ENCODE results near the gene GPS1. TPM values are rescaled to one million over a fixed set of nuclear protein-coding genes. Genes with fewer than 3 reads are reported as not detected.

The GPS1 gene
- total and polyA plus RNA-seq, 2 donors from 2014 or later = 99.3 to 149 TPM

- no peak for TF ChIP-seq CTCF (IDR thresholded peaks at IDR 0.05; ENCODE audit: borderline replicate concordance, extremely low read depth, insufficient read depth)
- FAIRE-seq (no peak), DNase-seq (peak in 1 of 5 donors; percentile 72)
- no peak overlapping the region for H3K27ac ChIP-seq (ENCODE audit: low read depth in 2 of 2, low read length in 2 of 2)
- no peak overlapping the region for H3K4me3 ChIP-seq (ENCODE audit: low read length in 3 of 3)
- peaks cover 0 to 3% (median 1%) of the 10 kb centered on the region in 3 donors for H3K4me1 ChIP-seq (ENCODE audit: control insufficient read depth in 2 of 3, insufficient read depth in 2 of 3, low read depth in 1 of 3, low read length in 3 of 3)
- no peaks in the 10 kb centered on the region for H3K27me3 ChIP-seq (ENCODE audit: control insufficient read depth, insufficient read depth, low read length)
- no peak overlapping the region for H3K9ac ChIP-seq (ENCODE audit: low read length in 3 of 3)
- no peaks in the 10 kb centered on the region for H3K9me3 ChIP-seq (ENCODE audit: control insufficient read depth in 2 of 3, insufficient read depth in 1 of 3, low read length in 3 of 3)
- peaks cover 0 to 14% (median 4%) of the 10 kb centered on the region in 3 donors for H3K36me3 ChIP-seq (ENCODE audit: control insufficient read depth in 2 of 3, insufficient read depth in 3 of 3, low read length in 3 of 3)
- intact Hi-C loops (cut with DNase I) = no loop called here
These were observed 39.8 kb downstream of the GPS1 start for GRCh38 chr17:82091264-82092066.

- H3K27me3 ChIP-seq (ENCODE audit: control insufficient read depth, insufficient read depth, low read length) = no peaks in the 10 kb centered on the region
- no peak overlapping the region for H3K4me3 ChIP-seq (ENCODE audit: low read length in 3 of 3)
- TF ChIP-seq CTCF (IDR thresholded peaks at IDR 0.05; ENCODE audit: borderline replicate concordance, extremely low read depth, insufficient read depth) = no peak
- intact Hi-C loops (cut with DNase I) = no loop called here
- no peaks in the 10 kb centered on the region for H3K9me3 ChIP-seq (ENCODE audit: control insufficient read depth in 2 of 3, insufficient read depth in 1 of 3, low read length in 3 of 3)
- FAIRE-seq = no peak
- H3K27ac ChIP-seq (ENCODE audit: low read depth in 2 of 2, low read length in 2 of 2) = no peak overlapping the region
- H3K36me3 ChIP-seq (ENCODE audit: control insufficient read depth in 2 of 3, insufficient read depth in 3 of 3, low read length in 3 of 3) = peaks cover 0 to 14% (median 4%) of the 10 kb centered on the region in 3 donors
- H3K9ac ChIP-seq (ENCODE audit: low read length in 3 of 3) = no peak overlapping the region
- H3K4me1 ChIP-seq (ENCODE audit: control insufficient read depth in 2 of 3, insufficient read depth in 2 of 3, low read depth in 1 of 3, low read length in 3 of 3) = peaks cover 0 to 8% (median 5%) of the 10 kb centered on the region in 3 donors
- peak in 1 of 5 donors; percentile 71 for DNase-seq
These were observed 40.4 kb downstream of the GPS1 start for GRCh38 chr17:82092094-82092586.

- no peak for FAIRE-seq
These were observed 40.9 kb downstream of the GPS1 start for GRCh38 chr17:82092628-82092994.

More at GRCh38 chr17:82092628-82092994, 40.9 kb downstream of the GPS1 start:
- Histone ChIP-seq H3K27ac (ENCODE audit: low read depth in 2 of 2, low read length in 2 of 2) (no peak overlapping the region), H3K36me3 (ENCODE audit: control insufficient read depth in 2 of 3, insufficient read depth in 3 of 3, low read length in 3 of 3) (peaks cover 0 to 14% (median 2%) of the 10 kb centered on the region in 3 donors), H3K4me1 (ENCODE audit: control insufficient read depth in 2 of 3, insufficient read depth in 2 of 3, low read depth in 1 of 3, low read length in 3 of 3) (peaks cover 0 to 8% (median 5%) of the 10 kb centered on the region in 3 donors), H3K9ac (ENCODE audit: low read length in 3 of 3) (no peak overlapping the region), H3K9me3 (ENCODE audit: control insufficient read depth in 2 of 3, insufficient read depth in 1 of 3, low read length in 3 of 3) (no peaks in the 10 kb centered on the region), H3K4me3 (ENCODE audit: low read length in 3 of 3) (no peak overlapping the region), H3K27me3 (ENCODE audit: control insufficient read depth, insufficient read depth, low read length) (no peaks in the 10 kb centered on the region)
- no peak for DNase-seq
- no peak for TF ChIP-seq CTCF (IDR thresholded peaks at IDR 0.05; ENCODE audit: borderline replicate concordance, extremely low read depth, insufficient read depth)
- intact Hi-C loops (cut with DNase I) = no loop called here

Data from kidney (tissue), 14 donors.